Measurements from ENCODE around the gene RASD2.
"Not testable (repeated sequence)": the region's sequence is repeated elsewhere in the genome, so short reads cannot be mapped to it uniquely, and the experiment has no call there.

RASD2 gene

GRCh38 chr22:35540595-35541253 lies at the start of gene RASD2:
RASD2 (plus strand) TSS chr22:35540831; CDS start chr22:35546810, 5,979 bp downstream.
- DNase-seq (ENCODE audit: low read depth in 3 of 3) = peak in 2 of 3 donors; percentile 17 to 39

- DNase-seq (ENCODE audit: low read depth in 3 of 3) = not testable (repeated sequence)
These were observed 49.3 kb upstream of the RASD2 start for GRCh38 chr22:35491061-35491907.

- DNase-seq (ENCODE audit: low read depth in 3 of 3) = no peak
These were observed 48.7 kb upstream of the RASD2 start for GRCh38 chr22:35491908-35492380.

GRCh38 chr22:35493074-35493473 lies 47.6 kb upstream of the RASD2 start:
- no peak for DNase-seq (ENCODE audit: low read depth in 3 of 3)

GRCh38 chr22:35495711-35496110 lies 44.9 kb upstream of the RASD2 start:
- not testable (repeated sequence) for DNase-seq (ENCODE audit: low read depth in 3 of 3)

- DNase-seq (ENCODE audit: low read depth in 3 of 3) = no peak
These were observed 43.8 kb upstream of the RASD2 start for GRCh38 chr22:35496768-35497312.

GRCh38 chr22:35498026-35498800 lies 42.4 kb upstream of the RASD2 start:
- DNase-seq (ENCODE audit: low read depth in 3 of 3) = no peak

GRCh38 chr22:35502836-35503235 lies 37.8 kb upstream of the RASD2 start:
- no peak for DNase-seq (ENCODE audit: low read depth in 3 of 3)

GRCh38 chr22:35505399-35506258 lies 35.0 kb upstream of the RASD2 start:
- no peak for DNase-seq (ENCODE audit: low read depth in 3 of 3)

GRCh38 chr22:35506259-35506570 lies 34.4 kb upstream of the RASD2 start:
- no peak for DNase-seq (ENCODE audit: low read depth in 3 of 3)

- DNase-seq (ENCODE audit: low read depth in 3 of 3) = not testable (repeated sequence)
These were observed 32.8 kb upstream of the RASD2 start for GRCh38 chr22:35507851-35508250.

- no peak for DNase-seq (ENCODE audit: low read depth in 3 of 3)
These were observed 31.2 kb upstream of the RASD2 start for GRCh38 chr22:35509451-35509850.

- DNase-seq (ENCODE audit: low read depth in 3 of 3) = no peak
These were observed 30.7 kb upstream of the RASD2 start for GRCh38 chr22:35509960-35510359.

GRCh38 chr22:35510481-35510934 lies 30.1 kb upstream of the RASD2 start:
- DNase-seq (ENCODE audit: low read depth in 3 of 3) = no peak

- DNase-seq (ENCODE audit: low read depth in 3 of 3) = no peak
These were observed 29.7 kb upstream of the RASD2 start for GRCh38 chr22:35510951-35511350.

- no peak for DNase-seq (ENCODE audit: low read depth in 3 of 3)
These were observed 26.3 kb upstream of the RASD2 start for GRCh38 chr22:35514366-35514765.

GRCh38 chr22:35515952-35516351 lies 24.7 kb upstream of the RASD2 start:
- not testable (repeated sequence) for DNase-seq (ENCODE audit: low read depth in 3 of 3)

GRCh38 chr22:35516723-35517122 lies 23.9 kb upstream of the RASD2 start:
- DNase-seq (ENCODE audit: low read depth in 3 of 3) = no peak

- no peak for DNase-seq (ENCODE audit: low read depth in 3 of 3)
These were observed 23.4 kb upstream of the RASD2 start for GRCh38 chr22:35517207-35517606.

- DNase-seq (ENCODE audit: low read depth in 3 of 3) = no peak
These were observed 22.7 kb upstream of the RASD2 start for GRCh38 chr22:35517769-35518530.
